WTC11 (cell line): ENCODE measurements around the gene RGS2. TPM values are rescaled to one million over a fixed set of nuclear protein-coding genes. Genes with fewer than 3 reads are reported as not detected.

ENCODE experiments used
- ATAC-seq: fragments of 200-7000 bp; cut with Tn5 transposase; 2 replicates; pipeline ENCODE4 v1.10.0; 2021; ENCODE audit warnings: mild to moderate bottlenecking, moderate library complexity
- CTCF ChIA-PET: fragments of 300-600 bp; sonication (Branson Sonifier 250); formaldehyde crosslinking; loops from one replicate; lab custom pipeline; 2021; ENCODE audit warnings: antibody characterized with exemption; lab: Charles Lee
- POLR2A ChIA-PET: fragments of 350-600 bp; sonication (Branson Sonifier 250); formaldehyde crosslinking; loops from one replicate; lab custom pipeline; 2021; ENCODE audit warnings: antibody characterized with exemption; lab: Charles Lee
- DNase-seq: peaks from one replicate; pipeline ENCODE4 v3.0.0; 2021; ENCODE audit warnings: low spot score
- H3K27ac Mint-ChIP-seq: 2 replicates; pipeline ENCODE4 v1.8.0; 2021; ENCODE audit warnings: mixed read lengths
- H3K27me3 Mint-ChIP-seq: 2 replicates; pipeline ENCODE4 v1.8.0; 2021; ENCODE audit warnings: low read depth, mild to moderate bottlenecking, moderate library complexity, mixed read lengths
- H3K36me3 Mint-ChIP-seq: 2 replicates; pipeline ENCODE4 v1.8.0; 2021; ENCODE audit warnings: mixed read lengths
- H3K4me1 Mint-ChIP-seq: 2 replicates; pipeline ENCODE4 v1.8.0; 2022; ENCODE audit warnings: mixed read lengths
- H3K4me3 Mint-ChIP-seq: 2 replicates; pipeline ENCODE4 v1.8.0; 2021; ENCODE audit warnings: mild to moderate bottlenecking, moderate library complexity, mixed read lengths
- H3K9me3 Mint-ChIP-seq: 2 replicates; pipeline ENCODE4 v1.8.0; 2021; ENCODE audit warnings: mixed read lengths
- CTCF ChIP-seq: fragments of 200-600 bp; IDR thresholded peaks from 2 replicates; pipeline ENCODE4 v1.8.0; 2022; ENCODE audit warnings: antibody characterized with exemption
- E2F1 ChIP-seq: sonication (generic); formaldehyde crosslinking; IDR thresholded peaks from 2 replicates; pipeline ENCODE4 v1.8.0; 2022; ENCODE audit warnings: mild to moderate bottlenecking, missing genetic modification reagents
- JAZF1 ChIP-seq: fragments of 250-450 bp; sonication (Bioruptor Pico); IDR thresholded peaks from 2 replicates; pipeline ENCODE4 v1.9.0; 2021; ENCODE audit warnings: moderate library complexity, mild to moderate bottlenecking, inconsistent platforms
- MLX ChIP-seq: sonication (generic); formaldehyde crosslinking; IDR thresholded peaks from 2 replicates; pipeline ENCODE4 v1.8.1; 2023; ENCODE audit warnings: mild to moderate bottlenecking, missing genetic modification reagents, moderate library complexity
- PRDM15 ChIP-seq: sonication (generic); formaldehyde crosslinking; IDR thresholded peaks from 2 replicates; pipeline ENCODE4 v1.8.0; 2022; ENCODE audit warnings: missing genetic modification reagents
- RORB ChIP-seq: fragments of 250-450 bp; sonication (Bioruptor Pico); IDR thresholded peaks from 2 replicates; pipeline ENCODE4 v1.9.0; 2021; ENCODE audit warnings: mild to moderate bottlenecking
- SOX15 ChIP-seq: fragments of 250-450 bp; sonication (Bioruptor Pico); IDR thresholded peaks from 2 replicates; pipeline ENCODE4 v1.9.0; 2021; ENCODE audit warnings: mild to moderate bottlenecking
- STAT6 ChIP-seq: sonication (generic); formaldehyde crosslinking; conservative IDR thresholded peaks from 2 replicates; pipeline ENCODE4 v1.8.1; 2023; ENCODE audit warnings: mild to moderate bottlenecking, low read depth, missing genetic modification reagents, moderate library complexity
- TEAD4 ChIP-seq: sonication (generic); formaldehyde crosslinking; IDR thresholded peaks from 2 replicates; pipeline ENCODE4 v1.8.0; 2022; ENCODE audit warnings: mild to moderate bottlenecking, missing genetic modification reagents
- TP53 ChIP-seq: sonication (generic); formaldehyde crosslinking; IDR thresholded peaks from 2 replicates; pipeline ENCODE4 v1.8.1; 2023; ENCODE audit warnings: mild to moderate bottlenecking, missing genetic modification reagents
- ZNF121 ChIP-seq: sonication (generic); formaldehyde crosslinking; IDR thresholded peaks from 2 replicates; pipeline ENCODE4 v1.8.0; 2023; ENCODE audit warnings: missing genetic modification reagents
- ZNF263 ChIP-seq: sonication (generic); formaldehyde crosslinking; IDR thresholded peaks from 2 replicates; pipeline ENCODE4 v1.8.1; 2022; ENCODE audit warnings: low read depth, mild to moderate bottlenecking, moderate library complexity, missing genetic modification reagents
- ZNF317 ChIP-seq: sonication (generic); formaldehyde crosslinking; IDR thresholded peaks from 2 replicates; pipeline ENCODE4 v1.8.1; 2023; ENCODE audit warnings: low read depth, mild to moderate bottlenecking, moderate library complexity, missing genetic modification reagents, borderline replicate concordance
- ZNF416 ChIP-seq: fragments of 250-450 bp; sonication (Bioruptor Pico); IDR thresholded peaks from 2 replicates; pipeline ENCODE4 v1.9.0; 2021; ENCODE audit warnings: mild to moderate bottlenecking, inconsistent platforms
- ZNF423 ChIP-seq: fragments of 250-450 bp; sonication (Bioruptor Pico); IDR thresholded peaks from 2 replicates; pipeline ENCODE4 v2.1.2; 2022; ENCODE audit warnings: mild to moderate bottlenecking, moderate library complexity
- ZNF425 ChIP-seq: fragments of 250-450 bp; sonication (Bioruptor Pico); conservative IDR thresholded peaks from 2 replicates; pipeline ENCODE4 v1.9.0; 2021; ENCODE audit warnings: mild to moderate bottlenecking
- total RNA-seq: library from RNA; stranded (reverse); gene quantifications from 3 replicates; pipeline ENCODE4 v1.2.3, GENCODE V29; 2021

The RGS2 gene
- total RNA-seq, 1 experiment from 2014 or later = 13.1 TPM

- no peaks in the 10 kb centered on the region for H3K36me3 Mint-ChIP-seq
- H3K27me3 Mint-ChIP-seq = no peaks in the 10 kb centered on the region
- H3K4me1 Mint-ChIP-seq = no peaks in the 10 kb centered on the region
- CTCF ChIA-PET = interaction anchor here (1.0 kb wide), 1 partner anchor 23 kb away, joined by 3 read pairs; no protein-coding TSS in a partner anchor
- H3K27ac Mint-ChIP-seq = no peak overlapping the region; the same call in 1 of the 2 replicates
- no peak for TF ChIP-seq ZNF416
- no peak for TF ChIP-seq ZNF263 (CRISPR knock-in tag)
- no peak for TF ChIP-seq TP53 (CRISPR knock-in tag)
- TF ChIP-seq ZNF121 = no peak
- TF ChIP-seq ZNF317 (CRISPR knock-in tag) = no peak
- TF ChIP-seq E2F1 (CRISPR knock-in tag) = no peak
- TF ChIP-seq PRDM15 = no peak
- no peak for TF ChIP-seq MLX
- TF ChIP-seq TEAD4 (CRISPR knock-in tag) = no peak
- no peak for TF ChIP-seq RORB (CRISPR knock-in tag)
- no peak for TF ChIP-seq JAZF1 (CRISPR knock-in tag)
- TF ChIP-seq STAT6 (CRISPR knock-in tag) = no peak
- no peak for TF ChIP-seq ZNF425 (CRISPR knock-in tag)
- no peak for TF ChIP-seq SOX15
- no peak for TF ChIP-seq ZNF423 (CRISPR knock-in tag)
- TF ChIP-seq CTCF = no peak
- TF ChIP-seq, all 79 proteins: peak for 0
- POLR2A ChIA-PET = no interaction called here
- Mint-ChIP-seq H3K4me3 (no peak overlapping the region), H3K9me3 (peaks cover 12% of the 10 kb centered on the region)
- ATAC-seq (no peak), DNase-seq (no peak)
These were observed 25.0 kb upstream of the RGS2 start for GRCh38 chr1:192783791-192784190.
